HepG2 (cell line): ENCODE data around the gene C4orf17. TPM values are rescaled to one million over a fixed set of nuclear protein-coding genes. Genes with fewer than 3 reads are reported as not detected.

Experiments used
- ATAD3A ChIP-seq: sonication (generic); formaldehyde crosslinking; IDR thresholded peaks from 2 replicates; pipeline ENCODE4 v1.4.0; 2020; ENCODE audit warnings: missing genetic modification reagents
- E2F1 ChIP-seq: sonication (generic); formaldehyde crosslinking; IDR thresholded peaks from 2 replicates; pipeline ENCODE4 v1.5.0; 2020; ENCODE audit warnings: missing genetic modification reagents
- ERF ChIP-seq: IDR thresholded peaks from 2 replicates; pipeline ENCODE4 v1.6.1; 2018; ENCODE audit warnings: missing biosample characterization, missing genetic modification reagents
- IKZF1 ChIP-seq: fragments of 450-650 bp; IDR thresholded peaks from 2 replicates; pipeline ENCODE4 v1.7.1; 2016
- IRF2 ChIP-seq: IDR thresholded peaks from 2 replicates; pipeline ENCODE4 v1.6.1; 2018; ENCODE audit warnings: missing genetic modification reagents, missing compliant biosample characterization
- MXD4 ChIP-seq: IDR thresholded peaks from 2 replicates; pipeline ENCODE4 v1.6.1; 2016; ENCODE audit warnings: mild to moderate bottlenecking, missing biosample characterization, missing genetic modification reagents
- NFATC3 ChIP-seq: sonication (generic); formaldehyde crosslinking; IDR thresholded peaks from 2 replicates; pipeline ENCODE4 v1.5.1; 2020; ENCODE audit warnings: mild to moderate bottlenecking, missing genetic modification reagents
- RERE ChIP-seq: IDR thresholded peaks from 2 replicates; pipeline ENCODE4 v1.6.1; 2016; ENCODE audit warnings: low read depth, missing genetic modification reagents, missing compliant biosample characterization
- SALL2 ChIP-seq: sonication (generic); formaldehyde crosslinking; IDR thresholded peaks from 2 replicates; pipeline ENCODE4 v1.8.1; 2023; ENCODE audit warnings: mild to moderate bottlenecking, missing genetic modification reagents, inconsistent platforms
- SMARCE1 ChIP-seq: fragments of 450-650 bp; IDR thresholded peaks from 2 replicates; pipeline ENCODE4 v1.6.1; 2017; ENCODE audit warnings: borderline replicate concordance
- TARDBP ChIP-seq: sonication (generic); formaldehyde crosslinking; IDR thresholded peaks from 2 replicates; pipeline ENCODE4 v1.8.0; 2022; ENCODE audit warnings: mild to moderate bottlenecking, missing genetic modification reagents
- ZFY ChIP-seq: sonication (generic); formaldehyde crosslinking; IDR thresholded peaks from 2 replicates; pipeline ENCODE4 v1.4.0; 2020; ENCODE audit warnings: missing genetic modification reagents
- ZIK1 ChIP-seq: sonication (generic); formaldehyde crosslinking; IDR thresholded peaks from 2 replicates; pipeline ENCODE4 v1.5.0; 2020; ENCODE audit warnings: mild to moderate bottlenecking, low read depth, missing genetic modification reagents, borderline replicate concordance
- ZNF124 ChIP-seq: sonication (generic); formaldehyde crosslinking; IDR thresholded peaks from 2 replicates; pipeline ENCODE4 v1.4.0; 2020; ENCODE audit warnings: missing genetic modification reagents
- ZNF180 ChIP-seq: sonication (generic); formaldehyde crosslinking; IDR thresholded peaks from 2 replicates; pipeline ENCODE4 v1.4.0; 2020; ENCODE audit warnings: low read depth, missing genetic modification reagents, borderline replicate concordance
- ZNF331 ChIP-seq: sonication (generic); formaldehyde crosslinking; IDR thresholded peaks from 2 replicates; pipeline ENCODE4 v1.4.0; 2020; ENCODE audit warnings: missing genetic modification reagents
- ZNF562 ChIP-seq: sonication (generic); formaldehyde crosslinking; IDR thresholded peaks from 2 replicates; pipeline ENCODE4 v1.8.0; 2022; ENCODE audit warnings: missing genetic modification reagents, borderline replicate concordance
- ZNF740 ChIP-seq: sonication (generic); formaldehyde crosslinking; IDR thresholded peaks from 2 replicates; pipeline ENCODE4 v1.4.0; 2020; ENCODE audit warnings: missing genetic modification reagents
- ZNF772 ChIP-seq: sonication (generic); formaldehyde crosslinking; IDR thresholded peaks from 2 replicates; pipeline ENCODE4 v1.5.0; 2020; ENCODE audit warnings: mild to moderate bottlenecking, missing genetic modification reagents
- ZNF781 ChIP-seq: sonication (generic); formaldehyde crosslinking; IDR thresholded peaks from 2 replicates; pipeline ENCODE4 v1.5.1; 2020; ENCODE audit warnings: borderline replicate concordance, mild to moderate bottlenecking, missing genetic modification reagents; ENCODE audit errors: not compliant biosample characterization
- polyA plus RNA-seq, 8 experiments: library from polyadenylated mRNA; depleted of rRNA in 3 of 8; stranded (reverse) in 7 of 8; unstranded in 1 of 8; fragments of >200 nt; fragmentation: Illumina TruSeq in 4 of 8; extraction: Trizol in 4 of 8; gene quantifications; 2 replicates each; pipeline versions ENCODE4 v1.2.1 to v1.2.3, GENCODE V29; 2011 to 2016; ENCODE audit warnings: low read depth in 4 of 8, missing spikeins in 1 of 8, mixed read lengths in 1 of 8; ENCODE audit not compliant: insufficient read depth in 1 of 8
- total RNA-seq, 5 experiments: library from RNA; depleted of rRNA; stranded (reverse); fragments of >200 nt; fragmentation: Illumina TruSeq; extraction: Trizol; gene quantifications; 2 replicates each; pipeline ENCODE4 v1.2.3, GENCODE V29; 2016; ENCODE audit warnings: low read depth in 1 of 5
- TF ChIP-seq, protein P1 (sequence below): sonication (generic); formaldehyde crosslinking; IDR thresholded peaks from 2 replicates; pipeline ENCODE4 v1.4.0; 2020; ENCODE audit warnings: missing genetic modification reagents

Gene C4orf17
- total and polyA plus RNA-seq, 2 of the 13 experiments (the other 11 are each of a cell fraction or from before 2014, with no cell fraction given), result not detected

GRCh38 chr4:99574530-99575324 lies 63.9 kb downstream of the C4orf17 start, which contains the start of gene MTTP (continued):
- TF ChIP-seq SMARCE1, result no peak
- no peak for TF ChIP-seq ZIK1 (CRISPR knock-in tag)
- 0 out of 2 replicates have a peak, but pooled peaks have one; percentile 32 for TF ChIP-seq MXD4 (CRISPR knock-in tag)
- TF ChIP-seq ZNF124 (CRISPR knock-in tag), result no peak; the same call in 1 of the 2 replicates
- TF ChIP-seq SALL2 (CRISPR knock-in tag), result no peak; the same call in 1 of the 2 replicates
- no peak for TF ChIP-seq ZNF180 (CRISPR knock-in tag)
- TF ChIP-seq IRF2 (CRISPR knock-in tag), result peak; percentile 56; the same call in 1 of the 2 replicates
- TF ChIP-seq NFATC3, result no peak
- TF ChIP-seq, protein P1, sequence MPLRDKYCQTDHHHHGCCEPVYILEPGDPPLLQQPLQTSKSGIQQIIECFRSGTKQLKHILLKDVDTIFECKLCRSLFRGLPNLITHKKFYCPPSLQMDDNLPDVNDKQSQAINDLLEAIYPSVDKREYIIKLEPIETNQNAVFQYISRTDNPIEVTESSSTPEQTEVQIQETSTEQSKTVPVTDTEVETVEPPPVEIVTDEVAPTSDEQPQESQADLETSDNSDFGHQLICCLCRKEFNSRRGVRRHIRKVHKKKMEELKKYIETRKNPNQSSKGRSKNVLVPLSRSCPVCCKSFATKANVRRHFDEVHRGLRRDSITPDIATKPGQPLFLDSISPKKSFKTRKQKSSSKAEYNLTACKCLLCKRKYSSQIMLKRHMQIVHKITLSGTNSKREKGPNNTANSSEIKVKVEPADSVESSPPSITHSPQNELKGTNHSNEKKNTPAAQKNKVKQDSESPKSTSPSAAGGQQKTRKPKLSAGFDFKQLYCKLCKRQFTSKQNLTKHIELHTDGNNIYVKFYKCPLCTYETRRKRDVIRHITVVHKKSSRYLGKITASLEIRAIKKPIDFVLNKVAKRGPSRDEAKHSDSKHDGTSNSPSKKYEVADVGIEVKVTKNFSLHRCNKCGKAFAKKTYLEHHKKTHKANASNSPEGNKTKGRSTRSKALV (CRISPR knock-in tag), result 0 out of 2 replicates have a peak, but pooled peaks have one; percentile 58
- peak; percentile 77; the same call in 1 of the 2 replicates for TF ChIP-seq TARDBP (CRISPR knock-in tag)
- TF ChIP-seq ERF (CRISPR knock-in tag), result peak; percentile 47; the same call in 1 of the 2 replicates
- no peak for TF ChIP-seq IKZF1
- TF ChIP-seq E2F1 (CRISPR knock-in tag), result no peak
- no peak for TF ChIP-seq RERE (CRISPR knock-in tag)
- no peak for TF ChIP-seq ATAD3A (CRISPR knock-in tag)
- TF ChIP-seq ZNF331, result peak; percentile 79; the same call in 1 of the 2 replicates
- TF ChIP-seq ZNF562 (CRISPR knock-in tag), result no peak
- TF ChIP-seq ZFY (CRISPR knock-in tag), result no peak
- 0 out of 2 replicates have a peak, but pooled peaks have one; percentile 43 for TF ChIP-seq ZNF772 (CRISPR knock-in tag)
- peak; percentile 51 for TF ChIP-seq ZNF781 (CRISPR knock-in tag)
- no peak for TF ChIP-seq ZNF740 (CRISPR knock-in tag)
